ENCODE results near the gene CDAN1.
"Not testable (repeated sequence)": the region's sequence is repeated elsewhere in the genome, so short reads cannot be mapped to it uniquely, and the experiment has no call there.

Gene CDAN1

DNA sequence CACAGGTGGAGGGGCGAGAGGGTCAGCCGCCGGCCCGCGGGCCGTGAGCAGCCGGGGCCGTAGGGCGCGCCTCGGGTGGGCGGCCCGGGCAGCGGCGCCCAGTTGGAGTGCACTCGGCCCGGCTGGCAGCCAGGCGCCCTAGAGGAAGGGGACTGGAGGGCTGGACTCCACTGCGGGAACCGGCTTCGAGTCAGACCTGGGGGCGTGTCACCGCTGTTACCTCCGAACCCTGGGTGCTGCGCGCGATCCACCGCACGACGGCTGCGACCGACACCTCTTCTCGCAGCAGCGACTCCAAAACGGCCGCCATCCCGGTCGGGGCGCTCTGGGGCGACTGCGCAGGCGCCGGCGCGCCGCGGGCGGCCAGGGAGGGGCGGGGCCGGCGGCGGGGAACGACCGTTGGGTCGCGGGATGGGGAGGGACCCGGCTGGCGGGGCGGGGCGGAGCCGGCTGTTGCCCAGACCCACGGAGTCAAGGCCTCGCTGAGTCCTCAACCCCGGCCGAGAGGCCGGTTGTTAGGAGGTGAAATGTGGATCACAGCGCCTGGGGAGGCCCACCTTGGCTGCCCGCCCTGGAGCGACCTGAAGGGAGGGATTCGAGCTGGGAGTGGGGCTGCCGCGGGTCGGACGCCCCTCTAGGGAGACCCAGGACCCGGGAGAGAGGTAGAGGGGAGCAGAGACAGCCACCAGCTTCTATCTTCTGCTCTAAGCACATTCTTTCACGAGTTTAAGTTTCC is at the start of gene CDAN1:
TSS of gene CDAN1 (minus strand) at position 336 of the 736 bp plus-strand sequence. CDS start at position 310, 26 bp downstream.
- peak; percentile 56 for DNase-seq

GRCh38 chr15:42785569-42785968 is 48.6 kb upstream of the CDAN1 start:
- DNase-seq = no peak

DNA sequence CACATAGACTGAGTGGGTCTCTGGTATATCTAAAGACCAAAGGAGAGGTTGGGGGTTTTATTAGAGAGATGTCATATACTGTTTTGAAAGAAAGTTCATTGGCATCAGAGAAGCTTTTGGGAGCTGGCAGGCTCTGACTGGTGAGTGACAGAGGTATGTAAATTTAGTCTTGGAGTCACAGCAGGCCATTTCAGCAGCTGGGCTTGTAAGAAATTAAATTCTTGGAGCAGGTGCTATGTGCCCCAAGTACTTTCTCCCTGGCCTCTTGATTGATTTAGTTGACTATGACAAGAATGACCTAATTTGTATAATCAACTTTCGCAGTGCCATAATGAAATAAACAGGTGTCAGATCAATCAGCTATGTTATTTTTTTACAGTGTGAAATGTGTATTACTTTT is 47.8 kb upstream of the CDAN1 start:
- DNase-seq = no peak

- no peak for DNase-seq
Measured at GRCh38 chr15:42782716-42783115, 45.8 kb upstream of the CDAN1 start.

- DNase-seq = no peak
Measured at GRCh38 chr15:42775416-42775815, 38.5 kb upstream of the CDAN1 start.

DNA sequence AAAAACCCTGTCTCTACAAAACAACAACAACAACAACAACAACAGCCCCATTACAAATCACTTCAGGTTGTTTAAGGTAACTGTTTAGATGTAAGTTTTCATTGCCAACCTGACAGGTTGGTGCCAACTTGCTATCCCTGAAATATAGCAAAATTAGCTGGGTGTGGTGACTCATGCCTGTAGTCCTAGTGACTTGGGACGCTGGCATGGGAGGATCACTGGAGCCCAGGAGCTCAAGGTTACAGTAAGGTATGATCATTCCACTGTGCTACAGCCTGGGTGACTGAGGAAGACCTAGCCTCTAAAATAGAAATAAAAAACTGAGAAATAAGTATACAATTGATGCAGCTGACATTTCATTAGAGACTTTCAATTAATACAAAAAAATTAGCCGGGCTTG is 36.0 kb upstream of the CDAN1 start:
- no peak for DNase-seq

GRCh38 chr15:42772144-42772543 is 35.2 kb upstream of the CDAN1 start:
- DNase-seq = no peak

GRCh38 chr15:42766109-42766508 is 29.2 kb upstream of the CDAN1 start:
- not testable (repeated sequence) for DNase-seq

- not testable (repeated sequence) for DNase-seq
Measured at GRCh38 chr15:42764154-42764731, 27.3 kb upstream of the CDAN1 start.

DNA sequence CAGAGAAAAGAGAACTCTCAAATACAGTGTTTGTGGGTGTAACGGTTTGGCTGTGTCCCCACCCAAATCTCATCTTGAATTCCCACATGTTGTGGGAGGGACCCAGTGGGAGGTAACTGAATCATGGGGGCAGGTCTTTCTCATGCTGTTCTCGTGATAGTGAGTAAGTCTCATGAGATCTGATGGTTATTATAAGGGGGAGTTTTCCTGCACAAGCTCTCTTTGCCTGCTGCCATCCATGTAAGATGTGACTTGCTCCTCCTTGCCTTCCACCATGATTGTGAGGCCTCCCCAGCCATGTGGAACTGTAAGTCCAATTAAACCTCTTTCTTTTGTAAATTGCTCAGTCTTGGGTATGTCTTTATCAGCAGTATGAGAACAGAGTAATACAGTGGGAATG is 24.9 kb upstream of the CDAN1 start:
- DNase-seq = not testable (repeated sequence)

DNA sequence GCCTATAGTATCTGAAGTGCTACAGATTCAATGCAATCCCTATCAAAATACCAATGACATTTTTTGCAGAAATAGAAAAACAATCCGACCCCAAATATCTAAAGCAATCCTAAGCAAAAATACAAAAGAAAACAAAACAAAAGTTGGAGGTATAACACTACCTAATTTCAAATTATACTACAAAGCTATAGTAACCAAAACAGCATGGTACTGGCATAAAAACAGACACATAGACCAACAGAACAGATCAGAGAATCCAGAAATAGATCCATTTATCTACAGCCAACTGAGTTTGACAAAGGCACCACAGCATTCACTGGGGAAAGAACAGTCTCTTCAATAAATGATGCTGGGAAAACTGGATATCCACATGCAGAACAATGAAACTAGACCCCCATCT is 23.8 kb upstream of the CDAN1 start:
- no peak for DNase-seq

GRCh38 chr15:42759093-42759492 is 22.2 kb upstream of the CDAN1 start:
- DNase-seq = no peak

DNA sequence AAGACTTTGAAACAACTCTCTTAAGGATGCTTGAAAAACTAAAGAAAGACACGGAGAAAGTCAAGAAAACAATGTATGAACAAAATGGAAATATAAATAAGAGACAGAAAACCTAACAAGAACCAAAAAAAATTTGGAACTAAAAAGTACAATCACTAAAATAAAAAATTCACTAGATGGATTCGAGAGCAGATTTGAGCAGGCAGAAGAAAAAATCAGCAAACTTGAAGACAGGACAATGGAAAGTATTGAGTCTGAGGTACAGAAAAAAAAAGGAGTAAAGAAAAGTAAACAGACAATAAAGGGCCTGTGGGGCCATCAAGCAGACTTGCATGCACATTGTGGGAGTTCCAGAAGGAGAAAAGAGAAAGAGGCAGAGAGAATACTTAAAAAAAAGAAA is 13.4 kb upstream of the CDAN1 start:
- DNase-seq = no peak

DNA sequence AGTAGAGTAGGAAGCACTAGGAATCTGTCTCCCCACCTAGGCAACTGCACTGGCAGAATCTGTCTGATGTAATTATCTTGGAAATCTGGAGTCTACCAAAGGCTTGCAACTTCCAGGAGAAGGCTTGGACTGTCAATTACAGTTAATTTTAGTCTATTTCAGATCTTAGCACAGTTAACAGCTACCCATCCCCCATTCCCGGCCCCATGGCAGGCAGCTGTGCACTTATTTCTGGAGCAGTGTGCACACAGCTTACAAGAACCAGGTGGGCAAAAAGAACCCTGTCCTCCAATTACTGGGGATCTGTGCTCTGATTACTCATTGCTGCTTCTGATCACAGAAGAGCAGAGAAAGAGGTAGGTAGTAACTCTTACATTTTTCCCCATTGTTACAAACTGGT is 12.3 kb upstream of the CDAN1 start:
- no peak for DNase-seq

- DNase-seq = no peak
Measured at GRCh38 chr15:42744195-42744594, 7.3 kb upstream of the CDAN1 start.

DNA sequence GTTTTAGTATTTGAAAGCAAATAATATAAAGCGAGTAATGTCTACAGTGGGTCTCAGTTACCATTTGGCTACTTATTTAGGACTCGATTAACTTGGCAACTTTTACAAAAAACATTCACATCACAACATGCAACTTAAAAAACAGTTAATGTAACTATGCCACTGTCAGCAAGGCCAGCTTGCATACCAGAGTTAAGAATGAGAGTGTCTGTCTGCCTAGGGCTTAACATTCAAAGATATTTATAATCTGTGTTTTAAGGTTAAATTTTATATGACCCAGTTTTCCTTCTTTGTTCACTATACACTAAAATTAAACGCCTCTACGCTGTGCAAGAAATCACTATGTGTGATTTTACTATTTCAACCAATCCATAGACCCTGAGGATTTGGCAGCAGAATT is 5.2 kb upstream of the CDAN1 start:
- DNase-seq = no peak

DNA sequence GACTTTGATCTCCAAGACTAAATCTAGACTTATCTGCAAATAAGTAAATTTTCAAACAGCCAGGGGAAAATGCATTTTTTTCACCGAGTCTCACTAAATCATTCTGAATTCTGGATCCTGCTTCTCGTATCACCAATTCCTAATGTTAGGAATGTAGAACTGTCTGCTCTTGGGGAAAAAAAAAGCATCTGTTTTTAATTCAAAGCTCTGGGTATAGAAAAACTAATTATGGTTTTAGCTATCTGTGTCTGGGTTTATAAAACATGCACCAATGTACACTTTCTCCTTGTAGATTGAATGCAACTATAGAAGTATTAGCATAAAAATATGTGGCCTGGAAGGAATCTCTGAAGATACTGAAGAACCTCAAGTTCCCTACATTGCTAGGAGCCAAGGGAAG is 4.8 kb upstream of the CDAN1 start:
- no peak for DNase-seq

- no peak for DNase-seq
Measured at GRCh38 chr15:42737529-42738328, 801 bp upstream of the CDAN1 start.

GRCh38 chr15:42736178-42736792 is 643 bp downstream of the CDAN1 start:
- no peak for DNase-seq

DNA sequence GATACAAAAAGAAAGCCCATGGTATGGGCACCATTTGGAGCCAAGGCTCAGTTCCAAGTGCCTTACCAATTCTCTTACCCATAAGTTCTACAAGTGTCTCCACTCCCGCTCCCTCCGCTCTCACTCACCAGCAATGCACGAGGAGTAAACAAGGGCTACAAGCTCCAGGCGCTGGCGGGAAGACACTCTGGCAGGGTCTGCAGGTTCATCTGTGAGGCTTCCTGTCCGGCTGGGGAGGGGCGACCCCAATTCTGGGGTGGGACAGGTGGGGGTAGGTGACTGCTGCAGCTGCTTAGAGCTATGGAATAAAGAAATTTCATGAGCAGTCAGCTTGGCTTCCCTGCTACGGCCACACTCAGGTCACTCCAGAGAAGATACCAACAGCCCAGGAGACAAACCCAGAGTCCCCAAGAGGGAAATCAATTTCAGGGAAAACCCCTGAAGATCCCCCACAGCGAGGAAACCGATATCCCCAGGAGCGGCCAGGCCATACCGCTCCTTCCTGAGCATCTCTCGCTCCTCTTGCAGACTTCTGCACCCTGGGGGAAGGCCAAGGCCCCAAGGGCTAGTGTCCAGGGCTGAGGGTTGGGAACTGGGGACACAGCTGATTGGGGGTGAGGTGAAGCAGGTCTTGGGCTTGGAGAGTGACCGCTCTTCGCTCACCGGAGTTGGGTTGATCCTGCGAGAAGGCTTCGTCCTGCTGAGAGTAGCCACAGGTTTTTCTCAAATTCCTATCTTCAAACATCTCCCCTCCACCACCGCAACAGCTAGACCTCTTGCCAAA is 1.4 kb downstream of the CDAN1 start:
- no peak for DNase-seq

DNA sequence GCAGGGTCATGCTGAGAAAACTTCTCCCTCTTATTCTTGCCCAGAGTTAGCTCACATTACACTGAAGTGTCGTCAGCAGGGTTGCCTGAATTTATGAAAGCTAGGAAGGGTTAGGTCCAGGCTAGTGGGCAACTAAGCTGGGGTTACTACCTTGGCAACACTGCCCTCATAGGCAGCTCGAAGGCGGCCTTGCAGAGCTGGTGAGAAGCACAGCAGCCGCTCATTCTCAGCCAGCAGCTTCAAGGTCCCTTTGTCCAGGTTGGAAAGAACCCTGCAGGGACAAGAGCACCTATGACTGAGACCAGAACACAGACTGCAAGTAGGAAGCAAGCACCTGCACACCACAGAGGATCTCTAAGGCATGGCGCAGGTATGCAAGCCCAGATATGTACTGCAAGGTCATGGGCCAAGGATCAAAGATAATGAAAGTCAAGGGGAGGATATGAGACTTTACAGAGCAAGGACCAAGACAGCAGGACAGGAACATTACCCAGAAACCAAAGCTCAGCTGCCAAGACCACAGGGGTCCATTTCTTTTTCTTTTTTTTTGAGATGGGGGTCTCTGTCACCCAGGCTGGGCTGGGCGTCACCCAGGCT is 2.8 kb downstream of the CDAN1 start:
- no peak for DNase-seq

DNA sequence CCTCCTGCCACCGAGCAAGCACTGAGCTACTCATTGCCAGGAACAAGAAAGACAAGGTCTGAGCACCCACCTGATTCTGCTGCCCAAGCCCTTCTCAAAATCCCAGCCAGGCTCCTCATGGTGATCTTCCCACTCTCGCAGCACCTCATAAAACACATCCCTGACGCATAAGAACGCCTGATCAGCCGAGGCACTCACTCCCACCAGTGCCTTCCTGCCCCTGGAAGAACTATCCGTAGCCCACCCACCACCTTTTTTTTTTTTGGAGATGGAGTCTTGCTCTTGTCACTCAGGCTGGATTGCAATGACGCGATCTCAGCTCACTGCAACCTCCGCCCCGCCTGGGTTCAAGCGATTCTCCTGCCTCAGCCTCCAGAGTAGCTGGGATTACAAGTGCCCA is 3.9 kb downstream of the CDAN1 start:
- DNase-seq = no peak
